NCI-H748 (cell line): ENCODE results near the gene ARMC6.
"Not testable (repeated sequence)": the region's sequence is repeated elsewhere in the genome, so short reads cannot be mapped to it uniquely, and the experiment has no call there.

Source experiments
- DNase-seq: peaks from one replicate; lab custom pipeline; 2025; ENCODE audit not compliant: unreplicated experiment; lab: John Stamatoyannopoulos, UW

ARMC6 gene

DNA sequence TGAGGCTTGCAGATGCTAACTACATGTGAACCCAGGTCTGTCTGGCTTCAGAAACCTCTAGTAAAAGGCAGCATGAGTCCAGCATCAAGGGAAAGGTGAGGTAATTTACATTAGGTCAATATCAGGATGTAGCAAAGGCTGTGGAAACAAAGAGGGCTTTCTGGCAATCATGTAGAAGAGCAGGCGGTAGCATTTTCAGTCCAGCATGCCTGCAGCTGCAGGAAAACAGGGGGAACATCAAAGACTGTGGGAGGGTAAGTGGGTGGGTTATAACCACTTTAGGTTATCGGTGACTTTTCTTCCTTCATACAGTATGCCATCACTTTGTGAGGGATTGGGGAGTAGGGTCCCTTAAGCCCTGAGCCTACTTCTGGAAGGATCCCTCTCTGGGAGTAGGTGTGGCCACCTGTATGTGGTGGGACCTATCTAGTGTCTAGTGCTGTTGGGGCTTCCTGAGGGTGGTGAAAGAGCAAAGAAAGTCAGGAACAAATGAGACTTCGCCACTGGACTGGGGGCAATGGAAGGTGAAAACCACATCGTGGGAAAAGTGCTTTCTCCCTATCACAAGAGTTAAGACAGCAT lies 10.9 kb upstream of the ARMC6 start:
- DNase-seq: no peak

DNA sequence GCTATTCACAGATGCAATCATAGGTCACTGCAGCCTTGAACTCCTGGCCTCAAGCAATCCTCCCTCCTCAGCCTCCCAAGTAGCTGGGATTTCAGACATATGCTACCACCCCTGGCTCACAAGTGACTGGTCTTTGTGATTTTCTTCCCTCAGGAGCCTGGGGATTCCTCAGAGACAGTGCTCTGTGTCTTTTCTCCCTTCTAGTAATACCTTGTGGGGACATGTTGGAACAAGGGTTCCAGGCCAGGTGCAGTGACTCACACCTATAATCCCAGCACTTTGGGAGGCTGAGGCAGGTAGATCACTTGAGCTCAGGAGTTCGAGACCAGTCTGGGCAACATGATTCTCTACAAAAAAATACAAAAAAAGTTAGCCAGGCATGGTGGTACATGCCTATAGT lies 10.0 kb upstream of the ARMC6 start:
- DNase-seq: not testable (repeated sequence)

DNA sequence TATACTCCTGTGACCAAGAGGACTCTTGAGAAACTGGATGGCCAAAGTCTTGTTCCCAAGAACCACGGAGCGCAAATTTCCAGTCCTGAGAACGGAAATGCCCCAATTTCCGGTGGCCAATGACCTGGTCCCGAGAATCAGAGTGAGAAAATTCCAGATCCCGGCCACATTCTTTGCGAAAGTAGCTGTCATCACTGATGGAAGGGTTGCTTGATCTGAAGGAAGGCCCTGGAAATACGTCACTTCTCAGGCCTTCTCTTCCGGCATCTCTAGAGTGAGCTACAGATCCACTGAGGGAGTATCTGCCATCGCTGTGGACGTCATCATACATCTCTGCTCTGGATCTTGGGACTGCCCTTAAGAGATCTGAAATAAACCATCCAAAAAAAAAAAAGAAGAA lies 7.5 kb upstream of the ARMC6 start:
- DNase-seq: no peak

DNA sequence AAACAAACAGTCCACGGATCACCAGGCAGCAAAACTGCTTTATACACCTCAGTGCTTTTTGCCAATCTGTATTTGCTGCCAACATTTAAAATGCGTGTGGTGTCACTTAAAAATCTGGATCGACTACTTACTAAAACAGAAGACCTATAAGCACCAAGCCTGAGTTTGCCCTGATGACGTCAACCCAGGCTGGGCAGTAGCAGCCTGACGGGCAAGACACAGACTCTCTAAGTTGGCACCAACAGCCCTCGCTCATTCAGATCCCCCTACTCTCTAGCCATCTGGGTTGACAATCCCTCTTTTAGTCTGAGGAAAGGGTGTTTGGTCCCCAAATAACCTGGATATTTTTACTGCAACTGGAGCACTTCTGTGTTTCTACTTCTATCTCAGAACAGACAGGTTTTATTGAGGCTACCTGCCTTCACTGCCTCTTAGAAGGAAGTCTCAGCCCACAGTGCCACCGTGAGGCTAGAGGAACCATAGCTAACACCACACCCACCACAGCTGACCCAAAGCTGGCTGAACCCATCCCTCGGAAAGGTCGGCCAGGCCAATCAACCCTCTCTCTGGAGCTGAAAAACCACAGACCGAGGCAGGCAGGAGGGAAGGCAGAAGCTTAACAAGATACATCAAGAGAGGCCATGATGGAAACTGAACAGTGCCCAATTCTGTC lies 7.0 kb upstream of the ARMC6 start:
- DNase-seq: no peak

DNA sequence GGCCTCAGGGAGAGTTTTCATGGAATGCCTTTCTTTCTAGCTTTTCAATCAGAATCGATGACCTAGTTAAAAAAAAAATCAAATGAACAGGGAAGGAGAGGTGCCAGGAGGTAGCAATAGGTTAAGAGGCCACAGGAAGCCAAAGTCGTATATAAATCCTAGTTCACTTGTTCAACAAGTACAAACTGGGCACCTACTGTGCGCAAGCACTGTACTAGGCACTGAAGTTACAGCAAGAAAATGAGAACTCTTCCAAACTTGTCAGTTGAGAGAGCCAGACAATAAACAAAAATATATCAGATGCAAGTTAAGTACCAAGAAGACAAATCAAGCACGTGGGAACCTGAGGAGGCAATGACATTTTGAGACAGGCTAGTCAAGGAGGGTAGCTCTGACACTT lies 6.2 kb upstream of the ARMC6 start:
- DNase-seq: no peak

DNA sequence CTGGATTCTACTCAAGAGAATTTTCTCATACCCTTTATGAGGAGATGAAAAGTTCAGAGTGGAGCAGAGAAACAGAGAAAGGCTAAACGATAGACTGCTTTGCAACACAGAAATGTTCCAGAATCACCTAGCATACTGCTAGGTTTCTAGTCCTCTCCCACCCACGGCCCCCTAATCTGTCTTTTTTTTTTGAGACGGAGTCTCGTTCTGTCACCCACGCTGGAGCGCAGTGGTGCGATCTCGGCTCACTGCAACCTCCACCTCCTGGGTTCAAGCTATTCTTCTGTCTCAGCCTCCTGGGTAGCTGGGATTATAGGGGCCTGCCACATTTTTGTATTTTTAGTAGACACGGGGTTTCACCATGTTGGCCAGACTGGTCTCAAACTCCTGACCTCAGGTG lies 4.9 kb upstream of the ARMC6 start:
- no peak for DNase-seq

DNA sequence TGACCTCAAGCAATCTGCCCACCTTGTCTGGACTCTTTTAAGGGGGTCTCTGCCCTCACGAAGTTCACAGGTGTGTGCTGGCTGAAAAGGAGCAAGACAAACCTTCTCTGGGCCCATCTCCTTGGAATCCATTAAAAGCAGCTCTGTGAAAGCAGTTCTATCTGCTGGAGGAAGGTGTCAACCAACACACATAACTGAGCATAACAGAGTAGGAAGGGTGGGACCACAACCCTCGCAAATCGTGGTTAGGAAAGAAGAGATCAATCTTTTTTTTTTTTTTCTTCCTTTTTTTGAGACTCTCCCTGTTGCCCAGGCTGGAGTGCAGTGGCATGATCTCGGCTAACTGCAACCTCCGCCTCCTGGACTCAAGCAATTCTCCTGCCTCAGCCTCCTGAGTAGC lies 1.5 kb upstream of the ARMC6 start:
- DNase-seq: no peak

DNA sequence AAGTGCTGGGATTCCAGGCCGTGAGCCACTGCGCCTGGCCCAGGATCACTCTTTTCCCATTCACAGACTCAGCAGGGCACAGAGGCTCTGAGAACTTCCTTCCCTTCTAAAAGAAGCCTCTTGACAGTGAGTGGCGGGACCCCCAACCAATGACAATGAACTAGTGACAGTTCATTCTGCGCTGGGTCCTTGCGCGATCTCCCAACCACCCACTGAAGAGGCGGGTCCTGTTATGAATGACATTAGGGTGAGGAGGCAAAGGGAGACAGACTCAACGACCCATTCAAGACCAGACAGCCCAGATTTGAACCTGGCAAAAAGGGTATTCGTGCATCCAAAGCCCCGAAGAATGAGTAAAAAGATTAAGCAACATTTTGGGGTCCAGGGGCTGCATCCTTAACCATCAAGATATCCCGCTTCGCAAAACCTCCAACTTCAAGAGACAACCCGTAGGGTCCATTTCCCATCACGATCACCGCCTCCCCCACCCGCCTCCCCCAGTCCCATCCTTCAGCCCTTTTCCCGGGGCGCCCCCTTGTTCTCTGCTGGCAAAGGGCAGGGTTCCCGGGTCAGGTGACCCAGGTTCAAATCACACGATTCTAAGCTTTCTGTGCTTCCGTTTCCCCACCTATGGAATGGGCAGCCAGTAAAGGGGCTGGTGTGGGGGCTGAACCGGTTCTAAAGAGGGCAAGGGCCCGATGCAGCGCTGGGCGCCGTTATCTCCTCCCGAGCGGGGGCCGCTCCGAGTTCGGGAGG lies 805 bp upstream of the ARMC6 start:
- peak; percentile 83 for DNase-seq

DNA sequence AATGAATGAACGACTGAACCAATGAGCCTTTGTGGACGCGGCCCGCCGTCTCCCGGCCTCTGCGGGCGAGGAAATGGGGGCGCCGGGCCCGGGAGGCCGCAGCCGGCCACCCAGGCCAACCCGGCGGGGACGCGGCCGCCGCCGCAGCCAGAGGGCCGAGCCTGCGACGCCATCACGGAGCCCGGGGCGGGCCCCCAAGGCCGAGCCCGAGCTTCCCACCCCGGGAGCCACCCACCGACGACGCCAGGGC lies 302 bp upstream of the ARMC6 start:
- no peak for DNase-seq

DNA sequence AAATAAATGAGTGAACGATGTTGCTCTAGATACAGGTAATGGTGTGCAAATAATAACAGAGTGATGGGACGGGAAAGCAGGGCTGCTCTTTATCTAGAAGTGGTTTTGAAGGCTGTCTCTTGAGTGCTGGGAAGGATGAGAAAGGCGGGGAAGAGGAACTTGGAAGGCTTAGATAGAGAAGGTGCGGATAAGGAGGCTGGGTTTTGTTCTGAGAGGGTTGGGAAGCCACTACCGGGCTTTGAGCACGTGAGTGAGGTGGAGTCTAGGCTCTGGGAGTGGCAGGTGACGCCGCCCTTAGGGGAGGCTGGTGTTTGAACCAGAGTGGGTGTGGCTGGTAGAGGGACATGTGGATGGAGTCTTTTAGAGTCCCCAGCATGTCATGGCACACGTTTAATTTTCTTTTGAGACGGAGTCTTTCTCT lies 811 bp downstream of the ARMC6 start:
- peak; percentile 77 for DNase-seq

DNA sequence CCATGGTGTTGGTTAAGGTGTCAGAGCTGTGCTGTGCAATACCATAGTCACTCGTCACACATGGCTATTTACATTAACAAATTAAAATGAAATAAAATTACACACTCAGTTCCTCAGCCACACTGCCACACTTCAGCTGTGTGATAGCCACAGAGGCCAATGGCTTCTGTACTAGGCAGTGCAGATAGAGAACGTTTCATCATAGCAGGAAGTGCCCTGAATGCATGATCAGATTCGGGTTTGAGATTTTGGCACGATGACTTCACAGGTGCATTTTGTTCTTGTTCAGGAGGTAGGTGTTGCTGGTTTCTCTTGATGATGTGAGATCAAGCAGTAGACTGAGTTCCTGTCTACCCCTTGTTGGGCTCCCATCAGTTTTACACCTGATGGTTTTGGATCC lies 6.5 kb downstream of the ARMC6 start:
- no peak for DNase-seq

DNA sequence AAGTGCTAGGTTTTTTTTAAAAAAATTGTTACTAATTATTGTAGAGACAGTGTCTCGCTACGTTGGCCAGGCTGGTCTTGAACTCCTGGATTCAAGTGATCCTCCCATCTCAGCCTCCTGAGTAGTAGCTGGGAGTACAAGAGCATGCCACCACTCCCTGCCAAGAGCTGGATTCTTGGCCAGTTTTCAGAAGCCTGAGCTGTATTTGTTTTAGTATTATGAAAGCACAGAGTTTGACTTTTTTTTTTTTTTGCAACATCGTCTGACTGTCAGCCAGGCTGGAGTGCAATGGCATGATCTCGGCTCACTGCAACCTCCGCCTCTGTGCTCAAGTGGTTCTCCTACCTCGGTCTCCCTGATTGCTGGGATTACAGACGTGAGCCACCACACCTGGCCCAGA lies 7.0 kb downstream of the ARMC6 start:
- DNase-seq: no peak

DNA sequence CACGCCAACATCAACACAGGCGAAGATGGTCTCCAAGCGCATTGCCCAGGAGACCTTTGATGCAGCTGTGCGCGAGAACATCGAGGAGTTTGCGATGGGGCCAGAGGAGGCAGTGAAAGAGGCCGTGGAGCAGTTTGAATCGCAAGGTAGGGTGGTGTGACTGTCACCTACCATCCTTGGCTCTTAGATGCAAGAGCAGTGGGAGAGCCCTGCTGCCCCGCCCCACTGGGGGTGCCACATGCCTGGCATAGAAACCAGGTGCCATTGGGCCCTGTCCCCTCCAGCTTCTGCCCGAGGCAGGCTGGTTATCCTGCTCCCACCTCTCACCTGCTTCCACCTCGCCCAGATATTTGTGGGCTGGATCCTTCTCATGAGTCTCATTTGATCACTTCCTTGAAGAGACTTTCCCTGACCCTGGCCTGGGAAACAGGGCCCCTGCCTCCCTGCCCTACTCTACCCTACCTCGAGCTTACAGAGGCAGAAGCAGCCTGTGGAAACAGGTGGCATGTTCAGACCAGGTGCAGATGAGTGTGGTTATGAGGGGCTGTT lies 9.4 kb downstream of the ARMC6 start:
- no peak for DNase-seq

DNA sequence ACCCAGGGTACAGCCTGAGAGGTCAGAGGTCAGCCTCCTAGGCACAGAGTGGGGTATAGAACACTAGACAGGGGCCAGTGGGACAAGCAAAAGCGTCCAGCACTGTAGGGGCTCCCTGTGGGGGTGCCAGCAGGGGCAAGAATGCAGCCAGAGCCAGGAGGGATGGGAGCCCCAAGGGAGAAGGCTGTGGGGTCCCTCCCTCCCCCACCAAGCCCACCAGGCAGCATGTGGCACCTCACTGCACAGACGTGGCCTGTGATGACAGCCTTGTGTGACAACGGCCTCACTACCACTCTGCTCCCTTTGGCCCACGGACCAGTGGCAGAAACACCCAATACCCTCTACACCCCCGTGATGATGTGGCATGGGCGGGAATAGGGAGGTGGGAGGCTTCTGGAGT lies 10.1 kb downstream of the ARMC6 start:
- DNase-seq: no peak

DNA sequence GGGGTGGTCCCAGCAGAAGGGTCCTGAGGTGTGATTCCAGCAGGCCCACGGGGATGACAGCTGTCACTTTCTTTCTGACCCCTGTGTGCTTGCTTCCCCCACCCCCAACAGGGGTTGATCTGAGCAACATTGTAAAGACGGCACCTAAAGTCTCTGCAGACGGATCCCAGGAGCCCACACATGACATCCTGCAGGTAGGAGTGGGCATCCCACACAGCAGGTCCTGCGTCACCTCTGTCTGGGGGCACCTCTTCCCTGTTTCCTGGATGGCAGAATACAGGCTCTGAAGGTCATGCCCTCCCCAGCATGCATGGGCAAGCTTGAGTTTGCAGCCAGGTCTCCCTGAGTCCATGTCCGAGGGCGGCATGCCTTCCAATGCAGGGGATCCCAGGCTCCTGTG lies 10.5 kb downstream of the ARMC6 start:
- DNase-seq: no peak

DNA sequence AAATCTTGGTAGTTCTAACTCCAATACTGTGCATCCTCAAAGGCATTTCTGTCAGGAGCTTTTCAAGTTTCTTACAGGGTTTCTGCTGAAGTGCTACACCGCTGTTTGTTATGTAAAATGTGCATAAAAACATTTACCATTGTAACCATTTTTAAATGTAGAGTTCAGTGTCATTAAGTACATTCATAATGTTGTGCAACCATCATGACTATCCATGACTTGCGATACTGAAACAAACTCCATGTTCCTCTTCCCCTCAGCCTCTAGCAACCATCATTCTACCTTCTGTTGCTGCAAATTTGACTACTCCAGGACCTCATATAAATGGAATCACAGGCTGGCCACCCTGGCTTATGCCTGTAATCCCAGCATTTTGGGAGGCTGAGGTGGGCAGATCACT lies 16.0 kb downstream of the ARMC6 start:
- DNase-seq: no peak

DNA sequence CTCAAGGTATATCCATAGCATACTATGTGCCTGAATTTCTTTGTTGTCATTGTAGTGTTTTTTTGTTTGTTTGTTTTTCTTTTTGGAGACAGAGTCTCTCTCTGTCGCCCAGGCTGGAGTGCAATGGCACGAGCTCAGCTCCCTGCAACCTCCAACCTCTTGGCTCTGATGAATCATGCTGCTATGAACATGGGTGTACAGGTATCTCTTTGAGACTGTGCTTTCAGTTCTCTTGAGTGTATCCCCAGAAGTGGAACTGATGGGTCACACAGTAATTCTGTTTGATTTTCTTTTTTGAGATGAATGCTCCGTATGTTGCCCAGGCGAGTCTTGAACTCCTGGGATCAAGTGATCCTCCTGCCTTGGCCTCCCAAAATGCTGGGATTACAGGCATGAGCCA lies 16.7 kb downstream of the ARMC6 start:
- DNase-seq: no peak

DNA sequence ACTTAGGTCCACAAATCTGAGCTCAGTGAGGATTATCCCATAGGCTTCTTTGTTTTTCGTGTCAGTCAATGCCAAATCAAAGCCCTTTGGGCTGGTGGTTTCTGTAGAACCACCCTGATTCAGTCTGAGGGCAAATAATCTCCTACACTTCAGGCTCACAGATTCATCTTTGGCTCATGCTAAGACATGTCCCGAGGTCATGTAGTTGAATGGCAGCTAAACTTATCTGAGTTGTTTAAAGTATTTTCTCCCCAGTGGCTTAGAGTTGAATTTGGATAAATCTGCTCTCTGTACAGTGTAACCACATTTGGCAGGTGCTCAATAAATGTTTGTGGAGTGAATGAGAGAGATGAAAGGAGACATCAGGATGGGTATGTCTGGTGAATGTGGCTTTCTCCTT lies 17.3 kb downstream of the ARMC6 start:
- DNase-seq: no peak

DNA sequence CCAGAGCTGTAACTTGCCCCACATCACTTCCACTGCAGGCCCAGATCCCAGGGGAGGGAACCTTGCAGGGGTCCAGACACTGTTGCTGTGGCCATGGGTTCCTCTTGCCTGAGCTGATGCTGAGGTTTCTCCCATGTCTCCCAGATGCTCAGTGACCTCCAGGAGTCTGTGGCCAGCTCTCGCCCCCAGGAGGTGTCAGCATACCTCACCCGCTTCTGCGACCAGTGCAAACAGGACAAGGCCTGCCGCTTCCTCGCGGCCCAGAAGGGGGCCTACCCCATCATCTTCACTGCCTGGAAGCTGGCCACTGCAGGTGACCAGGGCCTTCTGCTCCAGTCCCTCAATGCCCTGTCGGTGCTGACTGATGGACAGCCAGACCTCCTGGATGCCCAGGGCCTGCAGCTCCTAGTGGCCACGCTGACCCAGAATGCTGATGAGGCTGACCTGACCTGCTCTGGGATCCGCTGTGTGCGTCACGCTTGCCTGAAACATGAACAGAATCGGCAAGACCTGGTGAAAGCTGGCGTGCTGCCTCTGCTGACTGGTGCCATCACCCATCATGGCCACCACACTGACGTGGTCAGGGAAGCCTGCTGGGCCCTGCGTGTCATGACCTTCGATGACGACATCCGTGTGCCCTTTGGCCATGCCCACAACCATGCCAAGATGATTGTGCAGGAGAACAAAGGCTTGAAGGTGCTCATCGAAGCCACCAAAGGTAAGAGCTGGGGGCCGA lies 18.2 kb downstream of the ARMC6 start:
- no peak for DNase-seq

DNA sequence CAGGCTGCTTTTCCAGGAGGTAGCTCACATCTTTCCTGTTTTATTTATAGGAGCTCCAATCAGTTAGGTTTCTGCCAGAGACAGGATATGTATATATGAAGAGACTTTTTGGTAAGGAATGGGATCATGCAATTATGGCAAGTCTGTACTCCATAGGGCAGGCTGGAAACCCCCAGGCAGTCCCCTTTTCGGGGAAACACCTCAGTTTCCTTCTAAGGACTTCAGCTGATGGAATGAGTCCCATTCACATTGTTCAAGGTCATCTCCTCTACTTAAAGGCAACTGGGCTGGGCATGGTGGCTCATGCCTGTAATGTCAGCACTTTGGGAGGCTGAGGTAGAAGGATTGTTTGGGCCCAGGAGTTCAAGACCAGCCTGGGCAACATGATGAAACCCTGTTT lies 19.5 kb downstream of the ARMC6 start:
- DNase-seq: no peak

DNA sequence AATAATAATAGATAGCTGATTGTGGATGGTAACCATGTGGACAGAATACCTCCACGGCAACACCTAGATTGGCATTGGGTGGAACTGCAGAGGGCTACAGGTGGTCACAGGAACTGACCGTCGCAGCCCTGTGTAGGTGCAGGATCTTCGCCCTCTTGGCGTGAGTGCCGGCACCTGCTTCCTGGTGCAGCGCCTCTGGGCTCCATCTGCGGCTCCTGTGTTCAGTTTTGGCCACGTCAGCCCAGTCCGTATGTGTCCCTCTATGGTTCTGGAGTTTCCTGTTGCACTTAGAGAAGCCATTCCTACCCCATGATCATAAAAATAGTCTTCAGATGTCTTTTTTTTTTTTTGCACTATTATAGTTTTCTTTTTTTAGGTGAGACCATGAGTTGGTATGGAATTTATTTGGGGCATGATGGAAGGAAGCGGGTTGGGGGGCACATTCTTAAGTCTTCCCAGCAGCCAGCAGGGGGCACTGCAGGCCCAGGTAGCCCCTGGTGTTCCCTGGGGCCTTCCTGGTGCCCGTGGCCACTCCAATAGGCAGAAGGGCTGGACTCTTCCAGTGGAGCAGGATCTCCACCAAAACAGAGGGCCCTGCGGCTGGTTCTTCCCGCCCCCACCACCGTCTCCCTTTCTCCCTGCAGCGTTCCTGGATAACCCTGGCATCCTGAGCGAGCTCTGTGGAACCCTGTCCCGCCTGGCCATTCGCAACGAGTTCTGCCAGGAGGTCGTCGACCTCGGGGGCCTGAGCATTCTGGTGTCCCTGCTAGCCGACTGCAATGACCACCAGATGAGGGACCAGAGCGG lies 20.3 kb downstream of the ARMC6 start:
- peak; percentile 31 for DNase-seq
